ENCODE measurements around the gene TRAP1. TPM values are rescaled to one million over a fixed set of nuclear protein-coding genes. Genes with fewer than 3 reads are reported as not detected.
A peak's percentile ranks its signal among the peaks of the same experiment; 100 is the strongest.

TRAP1 gene
- polyA plus RNA-seq, 1 of the 3 experiments (the other 2 are of a cell fraction), result 129 TPM

GRCh38 chr16:3695610-3696369 is 21.5 kb downstream of the TRAP1 start:
- 93% methylated on average over 19 of the region's 19 CpGs for WGBS (ENCODE audit: low lambda C conversion rate)
- Histone ChIP-seq H3K4me1 (ENCODE audit: control insufficient read depth in 1 of 2, insufficient read depth in 2 of 2, low read depth in 1 of 2, low read length in 1 of 2) (peaks cover 2 to 3% of the 10 kb centered on the region in 2 experiments; a peak in 3 of 4 replicates), H3K27ac (ENCODE audit: low read depth in 2 of 2, low read length in 1 of 2) (peak overlapping the region in 1 of 2 experiments; percentile 64; a peak in 1 of 4 replicates), H3K4me2 (no peak overlapping the region), H3K79me2 (ENCODE audit: insufficient read depth) (peaks cover 12% of the 10 kb centered on the region; the same call in 1 of the 2 replicates), H3F3A (replicated peaks; ENCODE audit: insufficient read depth) (peaks cover 4% of the 10 kb centered on the region), H3K9me2 (no peaks in the 10 kb centered on the region), H3K9ac (no peak overlapping the region), H3K4me3 (ENCODE audit: low read depth in 2 of 2, low read length in 1 of 2) (no peak overlapping the region), H2AFZ (ENCODE audit: low read depth) (no peak overlapping the region), H3K9me3 (no peaks in the 10 kb centered on the region), H3K27me3 (ENCODE audit: insufficient read depth) (no peaks in the 10 kb centered on the region), H3K36me3 (replicated peaks in 1 of 2; ENCODE audit: control insufficient read depth in 1 of 2, insufficient read depth in 2 of 2, low read length in 1 of 2) (no peaks in the 10 kb centered on the region), H4K20me1 (ENCODE audit: insufficient read depth) (no peaks in the 10 kb centered on the region)
- TF ChIP-seq EP300 (IDR thresholded peaks at IDR 0.05; ENCODE audit: borderline replicate concordance in 1 of 2, low read depth in 1 of 2, low read length in 1 of 2) (no peak), NRF1 (IDR thresholded peaks at IDR 0.05; ENCODE audit: low read depth, low read length) (no peak), POLR2AphosphoS5 (IDR thresholded peaks at IDR 0.05; ENCODE audit: low read depth, low read length) (no peak), EZH2phosphoT487 (IDR thresholded peaks at IDR 0.05; ENCODE audit: borderline replicate concordance, low read depth) (no peak), CHD2 (IDR thresholded peaks at IDR 0.05; ENCODE audit: low read length, partially characterized antibody) (no peak), TCF12 (IDR thresholded peaks at IDR 0.05) (no peak), GABPA (IDR thresholded peaks at IDR 0.05; ENCODE audit: low read depth) (no peak), RAD21 (IDR thresholded peaks at IDR 0.05; ENCODE audit: low read length) (no peak), TEAD4 (IDR thresholded peaks at IDR 0.05; ENCODE audit: borderline replicate concordance, insufficient read depth) (no peak)
- TF ChIP-seq, protein P1, sequence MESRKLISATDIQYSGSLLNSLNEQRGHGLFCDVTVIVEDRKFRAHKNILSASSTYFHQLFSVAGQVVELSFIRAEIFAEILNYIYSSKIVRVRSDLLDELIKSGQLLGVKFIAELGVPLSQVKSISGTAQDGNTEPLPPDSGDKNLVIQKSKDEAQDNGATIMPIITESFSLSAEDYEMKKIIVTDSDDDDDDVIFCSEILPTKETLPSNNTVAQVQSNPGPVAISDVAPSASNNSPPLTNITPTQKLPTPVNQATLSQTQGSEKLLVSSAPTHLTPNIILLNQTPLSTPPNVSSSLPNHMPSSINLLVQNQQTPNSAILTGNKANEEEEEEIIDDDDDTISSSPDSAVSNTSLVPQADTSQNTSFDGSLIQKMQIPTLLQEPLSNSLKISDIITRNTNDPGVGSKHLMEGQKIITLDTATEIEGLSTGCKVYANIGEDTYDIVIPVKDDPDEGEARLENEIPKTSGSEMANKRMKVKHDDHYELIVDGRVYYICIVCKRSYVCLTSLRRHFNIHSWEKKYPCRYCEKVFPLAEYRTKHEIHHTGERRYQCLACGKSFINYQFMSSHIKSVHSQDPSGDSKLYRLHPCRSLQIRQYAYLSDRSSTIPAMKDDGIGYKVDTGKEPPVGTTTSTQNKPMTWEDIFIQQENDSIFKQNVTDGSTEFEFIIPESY (IDR thresholded peaks at IDR 0.05; ENCODE audit: borderline replicate concordance, low read depth), result no peak
- TF ChIP-seq, protein P2, sequence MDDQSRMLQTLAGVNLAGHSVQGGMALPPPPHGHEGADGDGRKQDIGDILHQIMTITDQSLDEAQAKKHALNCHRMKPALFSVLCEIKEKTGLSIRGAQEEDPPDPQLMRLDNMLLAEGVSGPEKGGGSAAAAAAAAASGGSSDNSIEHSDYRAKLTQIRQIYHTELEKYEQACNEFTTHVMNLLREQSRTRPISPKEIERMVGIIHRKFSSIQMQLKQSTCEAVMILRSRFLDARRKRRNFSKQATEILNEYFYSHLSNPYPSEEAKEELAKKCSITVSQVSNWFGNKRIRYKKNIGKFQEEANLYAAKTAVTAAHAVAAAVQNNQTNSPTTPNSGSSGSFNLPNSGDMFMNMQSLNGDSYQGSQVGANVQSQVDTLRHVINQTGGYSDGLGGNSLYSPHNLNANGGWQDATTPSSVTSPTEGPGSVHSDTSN (IDR thresholded peaks at IDR 0.05), result no peak
- TF ChIP-seq, protein P3, sequence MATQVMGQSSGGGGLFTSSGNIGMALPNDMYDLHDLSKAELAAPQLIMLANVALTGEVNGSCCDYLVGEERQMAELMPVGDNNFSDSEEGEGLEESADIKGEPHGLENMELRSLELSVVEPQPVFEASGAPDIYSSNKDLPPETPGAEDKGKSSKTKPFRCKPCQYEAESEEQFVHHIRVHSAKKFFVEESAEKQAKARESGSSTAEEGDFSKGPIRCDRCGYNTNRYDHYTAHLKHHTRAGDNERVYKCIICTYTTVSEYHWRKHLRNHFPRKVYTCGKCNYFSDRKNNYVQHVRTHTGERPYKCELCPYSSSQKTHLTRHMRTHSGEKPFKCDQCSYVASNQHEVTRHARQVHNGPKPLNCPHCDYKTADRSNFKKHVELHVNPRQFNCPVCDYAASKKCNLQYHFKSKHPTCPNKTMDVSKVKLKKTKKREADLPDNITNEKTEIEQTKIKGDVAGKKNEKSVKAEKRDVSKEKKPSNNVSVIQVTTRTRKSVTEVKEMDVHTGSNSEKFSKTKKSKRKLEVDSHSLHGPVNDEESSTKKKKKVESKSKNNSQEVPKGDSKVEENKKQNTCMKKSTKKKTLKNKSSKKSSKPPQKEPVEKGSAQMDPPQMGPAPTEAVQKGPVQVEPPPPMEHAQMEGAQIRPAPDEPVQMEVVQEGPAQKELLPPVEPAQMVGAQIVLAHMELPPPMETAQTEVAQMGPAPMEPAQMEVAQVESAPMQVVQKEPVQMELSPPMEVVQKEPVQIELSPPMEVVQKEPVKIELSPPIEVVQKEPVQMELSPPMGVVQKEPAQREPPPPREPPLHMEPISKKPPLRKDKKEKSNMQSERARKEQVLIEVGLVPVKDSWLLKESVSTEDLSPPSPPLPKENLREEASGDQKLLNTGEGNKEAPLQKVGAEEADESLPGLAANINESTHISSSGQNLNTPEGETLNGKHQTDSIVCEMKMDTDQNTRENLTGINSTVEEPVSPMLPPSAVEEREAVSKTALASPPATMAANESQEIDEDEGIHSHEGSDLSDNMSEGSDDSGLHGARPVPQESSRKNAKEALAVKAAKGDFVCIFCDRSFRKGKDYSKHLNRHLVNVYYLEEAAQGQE (IDR thresholded peaks at IDR 0.05; ENCODE audit: low read depth, low read length), result no peak
- no peak for DNase-seq
- CTCF ChIA-PET, result interaction anchor here (0.9 kb wide), 1 partner anchor 562 kb away, joined by 4 read pairs; no protein-coding TSS in a partner anchor
- POLR2A ChIA-PET, result interaction anchor here (0.6 kb wide), 1 partner anchor 123 kb away, joined by 4 read pairs; no protein-coding TSS in a partner anchor
